Kidney epithelial cell (primary cell): ENCODE results near the gene LTB4R. TPM values are rescaled to one million over a fixed set of nuclear protein-coding genes. Genes with fewer than 3 reads are reported as not detected.

Experiments
- DNase-seq: peaks from one replicate; pipeline ENCODE4 v3.0.0-alpha.2; 2010; ENCODE audit warnings: low read depth
- H3K27me3 ChIP-seq: 2 replicates; pipeline ENCODE4 v1.6.0; 2011; ENCODE audit warnings: low read length; ENCODE audit not compliant: control insufficient read depth, insufficient read depth
- H3K36me3 ChIP-seq: 2 replicates; pipeline ENCODE4 v1.5.1; 2011; ENCODE audit warnings: low read length; ENCODE audit not compliant: control insufficient read depth, insufficient read depth
- H3K4me3 ChIP-seq: 2 replicates; pipeline ENCODE4 v1.5.1; 2011; ENCODE audit warnings: low read depth, mild to moderate bottlenecking, control low read depth, low read length
- CTCF ChIP-seq: IDR thresholded peaks from 2 replicates; pipeline ENCODE4 v1.5.1; 2011; ENCODE audit warnings: mild to moderate bottlenecking, moderate library complexity, low read length, control low read depth, inconsistent platforms; ENCODE audit not compliant: insufficient read depth, poor library complexity, severe bottlenecking
- total RNA-seq: library from RNA; depleted of rRNA; stranded (reverse); fragments of >200 nt; gene quantifications from 2 replicates; pipeline ENCODE4 v1.2.3, GENCODE V29; 2015

LTB4R gene
- total RNA-seq, 1 donor from 2014 or later, result 2.8 TPM

GRCh38 chr14:24299255-24300191 is 11.8 kb upstream of the LTB4R start, which contains the start of the genes DHRS1 and NOP9:
Gene DHRS1 (minus strand): TSS chr14:24299780. CDS start chr14:24299106, 674 bp downstream.
Gene NOP9 (plus strand): TSS chr14:24299850. CDS start chr14:24299955, 105 bp downstream.
- peak within 1 kb of the TSS; percentile 94 for H3K4me3 ChIP-seq
- H3K27me3 ChIP-seq, result no peaks in the 10 kb centered on the region
- TF ChIP-seq CTCF, result no peak
- peaks cover 1% of the 10 kb centered on the region for H3K36me3 ChIP-seq
- DNase-seq, result peak; percentile 32

GRCh38 chr14:24300326-24300980 is 10.8 kb upstream of the LTB4R start:
- no peaks in the 10 kb centered on the region for H3K27me3 ChIP-seq
- DNase-seq, result no peak
- H3K36me3 ChIP-seq, result peaks cover 1% of the 10 kb centered on the region
- no peak for TF ChIP-seq CTCF
- peak overlapping the region; percentile 94 for H3K4me3 ChIP-seq

GRCh38 chr14:24304019-24304387 is 7.3 kb upstream of the LTB4R start:
- no peak overlapping the region for H3K4me3 ChIP-seq
- H3K27me3 ChIP-seq, result no peaks in the 10 kb centered on the region
- peaks cover 1% of the 10 kb centered on the region for H3K36me3 ChIP-seq
- TF ChIP-seq CTCF, result no peak
- DNase-seq, result no peak

- DNase-seq, result no peak
- no peak for TF ChIP-seq CTCF
- no peaks in the 10 kb centered on the region for H3K27me3 ChIP-seq
- no peaks in the 10 kb centered on the region for H3K36me3 ChIP-seq
- no peak overlapping the region for H3K4me3 ChIP-seq
Observed at GRCh38 chr14:24307156-24307574, 4.1 kb upstream of the LTB4R start.

GRCh38 chr14:24307575-24308341 is 3.5 kb upstream of the LTB4R start, which contains the start of gene CIDEB:
Gene CIDEB (minus strand): TSS chr14:24307977. CDS start chr14:24307858, 119 bp downstream.
- no peaks in the 10 kb centered on the region for H3K27me3 ChIP-seq
- peak; percentile 96 for TF ChIP-seq CTCF
- no peak for DNase-seq
- H3K4me3 ChIP-seq, result no peak within 1 kb of the TSS
- H3K36me3 ChIP-seq, result no peaks in the 10 kb centered on the region
